HepG2 (cell line): ENCODE measurements around the gene KCND3. TPM values are rescaled to one million over a fixed set of nuclear protein-coding genes. Genes with fewer than 3 reads are reported as not detected.

Experiments
- ATAC-seq: fragments of 200-7000 bp; cut with Tn5 transposase; 3 replicates; pipeline ENCODE4 v1.9.1; 2020; ENCODE audit warnings: mild to moderate bottlenecking, moderate library complexity
- BruUV-seq: library from RNA; stranded (reverse); fragments of 400-500 nt; replicated peaks from 2 replicates; lab custom pipeline; 2021; lab: Mats Ljungman, UMichigan
- CTCF ChIA-PET: fragments of 300-600 bp; formaldehyde crosslinking; extraction: SDS; loops from one replicate; lab custom pipeline; 2021; ENCODE audit warnings: low total read pairs, inconsistent platforms, low intra/inter-chr PET ratio; lab: Yijun Ruan, JAX
- POLR2A ChIA-PET: fragments of 350-600 bp; sonication (Branson Sonifier 250); formaldehyde crosslinking; loops from one replicate; lab custom pipeline; 2020; ENCODE audit warnings: antibody characterized with exemption, inconsistent platforms; lab: Yijun Ruan, JAX
- DNase-seq: peaks from one replicate; pipeline ENCODE4 v3.0.0-alpha.2; 2015; ENCODE audit warnings: low spot score
- FAIRE-seq: peaks from 3 replicates; lab custom pipeline; 2011; peaks lifted over from hg19 to GRCh38; lab: Jason Lieb, UNC
- H2AFZ ChIP-seq: one replicate; pipeline ENCODE4 v1.6.1; 2011; ENCODE audit warnings: low read length, inconsistent platforms
- H3K27ac ChIP-seq: fragments of 300-600 bp; 3 replicates; pipeline ENCODE4 v1.8.0; 2011; ENCODE audit warnings: mixed run types, mild to moderate bottlenecking, mixed read lengths, low read length, inconsistent platforms; ENCODE audit not compliant: insufficient read depth; ENCODE audit errors: extremely low read length
- H3K27me3 ChIP-seq, 2 experiments: fragments of 200-600 bp in 1 of 2; 2 replicates in 1 of 2; 3 replicates in 1 of 2; pipeline versions ENCODE4 v1.6.0 to v1.8.0; 2011; ENCODE audit warnings: low read length in 2 of 2, mild to moderate bottlenecking in 2 of 2, moderate library complexity in 2 of 2, inconsistent platforms in 1 of 2; ENCODE audit not compliant: insufficient read depth in 2 of 2, control insufficient read depth in 1 of 2
- H3K36me3 ChIP-seq, 2 experiments: fragments of 200-600 bp in 1 of 2; replicated peaks in 1 of 2; 2 replicates in 1 of 2; 3 replicates in 1 of 2; pipeline versions ENCODE4 v1.5.1 to v1.8.0; 2011; ENCODE audit warnings: low read length in 2 of 2, inconsistent platforms in 1 of 2; ENCODE audit not compliant: insufficient read depth in 2 of 2, control insufficient read depth in 1 of 2
- H3K4me1 ChIP-seq: 2 replicates; pipeline ENCODE4 v1.5.1; 2012; ENCODE audit warnings: low read length, inconsistent platforms; ENCODE audit not compliant: insufficient read depth
- H3K4me2 ChIP-seq: 2 replicates; pipeline ENCODE4 v1.6.0; 2011; ENCODE audit warnings: low read depth, low read length, inconsistent platforms
- H3K4me3 ChIP-seq, 3 experiments: fragments of 200-600 bp in 1 of 3; sonication (generic), shearing (Covaris generic) in 1 of 3; replicated peaks in 1 of 3; 2 replicates each; pipeline ENCODE4 v1.5.1; 2011 to 2016; ENCODE audit warnings: low read length in 3 of 3, inconsistent platforms in 2 of 3, low read depth in 2 of 3, mild to moderate bottlenecking in 2 of 3, control low read depth in 1 of 3, mixed read lengths in 1 of 3; ENCODE audit not compliant: insufficient read depth in 1 of 3
- H3K79me2 ChIP-seq: one replicate; pipeline ENCODE4 v1.6.1; 2011; ENCODE audit warnings: low read length, inconsistent platforms; ENCODE audit not compliant: insufficient read depth
- H3K9ac ChIP-seq: 2 replicates; pipeline ENCODE4 v1.6.0; 2011; ENCODE audit warnings: mild to moderate bottlenecking, low read depth, low read length, inconsistent platforms; ENCODE audit not compliant: insufficient read depth
- H3K9me3 ChIP-seq: 2 replicates; pipeline ENCODE4 v1.5.1; 2012; ENCODE audit warnings: mild to moderate bottlenecking, low read length
- H4K20me1 ChIP-seq: 2 replicates; pipeline ENCODE4 v1.6.0; 2011; ENCODE audit warnings: inconsistent platforms, mild to moderate bottlenecking, low read length, moderate library complexity; ENCODE audit not compliant: insufficient read depth
- FOSL2 ChIP-seq: sonication (generic); formaldehyde crosslinking; IDR thresholded peaks from 2 replicates; pipeline ENCODE4 v1.4.0; 2020; ENCODE audit warnings: missing genetic modification reagents
- FOXA1 ChIP-seq, 2 experiments: fragments of 450-650 bp in 1 of 2; sonication (generic) in 1 of 2; formaldehyde crosslinking in 1 of 2; IDR thresholded peaks; 2 replicates each; pipeline versions ENCODE4 v1.4.0 to v1.6.1; 2016 to 2020; ENCODE audit warnings: missing genetic modification reagents in 1 of 2
- FOXA3 ChIP-seq: IDR thresholded peaks from 2 replicates; pipeline ENCODE4 v1.6.1; 2016; ENCODE audit warnings: missing genetic modification reagents, missing compliant biosample characterization
- FOXP1 ChIP-seq, 2 experiments: fragments of 450-650 bp in 1 of 2; IDR thresholded peaks; 2 replicates each; pipeline ENCODE4 v1.6.1; 2017 to 2018; ENCODE audit warnings: antibody characterized with exemption in 1 of 2
- HDAC2 ChIP-seq: sonication (generic); formaldehyde crosslinking; IDR thresholded peaks from 2 replicates; pipeline ENCODE4 v1.4.0; 2020; ENCODE audit warnings: missing genetic modification reagents
- HHEX ChIP-seq: IDR thresholded peaks from 2 replicates; pipeline ENCODE4 v1.6.1; 2016; ENCODE audit warnings: control low read depth
- HNRNPK ChIP-seq: fragments of 200-400 bp; formaldehyde crosslinking; IDR thresholded peaks from 2 replicates; pipeline ENCODE4 v1.6.1; 2018; ENCODE audit warnings: low read length, low read depth, moderate library complexity, mild to moderate bottlenecking; ENCODE audit not compliant: poor library complexity, severe bottlenecking
- HOXA3 ChIP-seq: sonication (generic); formaldehyde crosslinking; IDR thresholded peaks from 2 replicates; pipeline ENCODE4 v1.5.0; 2020; ENCODE audit warnings: missing genetic modification reagents
- NCOA2 ChIP-seq: sonication (generic); formaldehyde crosslinking; IDR thresholded peaks from 2 replicates; pipeline ENCODE4 v1.8.0; 2022; ENCODE audit warnings: inconsistent platforms
- RCOR2 ChIP-seq: IDR thresholded peaks from 2 replicates; pipeline ENCODE4 v1.6.1; 2016; ENCODE audit warnings: missing biosample characterization, missing genetic modification reagents
- SOX6 ChIP-seq, 2 experiments: fragments of 450-650 bp in 1 of 2; sonication (generic) in 1 of 2; formaldehyde crosslinking in 1 of 2; IDR thresholded peaks; 2 replicates each; pipeline versions ENCODE4 v1.4.0 to v1.6.1; 2017 to 2020; ENCODE audit warnings: antibody characterized with exemption in 1 of 2, mild to moderate bottlenecking in 1 of 2, missing genetic modification reagents in 1 of 2
- TBL1XR1 ChIP-seq: fragments of 150-350 bp; IDR thresholded peaks from 2 replicates; pipeline ENCODE4 v1.6.1; 2014; ENCODE audit warnings: borderline replicate concordance, low read length; ENCODE audit not compliant: partially characterized antibody
- ZNF232 ChIP-seq: sonication (generic); formaldehyde crosslinking; IDR thresholded peaks from 2 replicates; pipeline ENCODE4 v1.4.0; 2020; ENCODE audit warnings: missing genetic modification reagents, borderline replicate concordance
- ZNF331 ChIP-seq: sonication (generic); formaldehyde crosslinking; IDR thresholded peaks from 2 replicates; pipeline ENCODE4 v1.4.0; 2020; ENCODE audit warnings: missing genetic modification reagents
- ZNF510 ChIP-seq: sonication (generic); formaldehyde crosslinking; IDR thresholded peaks from 2 replicates; pipeline ENCODE4 v1.4.0; 2020; ENCODE audit warnings: low read depth, mild to moderate bottlenecking, missing genetic modification reagents
- ZNF737 ChIP-seq: sonication (generic); formaldehyde crosslinking; IDR thresholded peaks from 2 replicates; pipeline ENCODE4 v1.5.0; 2020; ENCODE audit warnings: missing genetic modification reagents, mild to moderate bottlenecking, borderline replicate concordance
- ZNF772 ChIP-seq: sonication (generic); formaldehyde crosslinking; IDR thresholded peaks from 2 replicates; pipeline ENCODE4 v1.5.0; 2020; ENCODE audit warnings: mild to moderate bottlenecking, missing genetic modification reagents
- ZNF788 ChIP-seq: sonication (generic); formaldehyde crosslinking; IDR thresholded peaks from 2 replicates; pipeline ENCODE4 v1.5.0; 2020; ENCODE audit warnings: mild to moderate bottlenecking, missing genetic modification reagents, borderline replicate concordance
- WGBS: methylation state at CpG from one replicate; pipeline ENCODE4 v1.1.6; 2017; ENCODE audit warnings: low lambda C conversion rate; 5-methylcytosine and 5-hydroxymethylcytosine counted together
- in situ Hi-C: cut with HindIII; loops from 2 replicates; pipeline ENCODE4 v1.10.0; 2017; ENCODE audit warnings: low pct_unique_long_range_greater_than_20kb; ENCODE audit not compliant: extremely low pct_ligation_motif_present
- intact Hi-C: fragments of 100-400 bp; cut with micrococcal nuclease; formaldehyde crosslinking; loops from one replicate; pipeline ENCODE4 v1.10.0; 2022; ENCODE audit not compliant: unreplicated experiment
- polyA plus RNA-seq, 8 experiments: library from polyadenylated mRNA; depleted of rRNA in 3 of 8; stranded (reverse) in 7 of 8; unstranded in 1 of 8; fragments of >200 nt; fragmentation: Illumina TruSeq in 4 of 8; extraction: Trizol in 4 of 8; gene quantifications; 2 replicates each; pipeline versions ENCODE4 v1.2.1 to v1.2.3, GENCODE V29; 2011 to 2016; ENCODE audit warnings: low read depth in 4 of 8, missing spikeins in 1 of 8, mixed read lengths in 1 of 8; ENCODE audit not compliant: insufficient read depth in 1 of 8
- total RNA-seq, 5 experiments: library from RNA; depleted of rRNA; stranded (reverse); fragments of >200 nt; fragmentation: Illumina TruSeq; extraction: Trizol; gene quantifications; 2 replicates each; pipeline ENCODE4 v1.2.3, GENCODE V29; 2016; ENCODE audit warnings: low read depth in 1 of 5

KCND3 gene
- total and polyA plus RNA-seq, 2 of the 13 experiments (the other 11 are each of a cell fraction or from before 2014, with no cell fraction given): 0.04 TPM; not detected in 1

DNA sequence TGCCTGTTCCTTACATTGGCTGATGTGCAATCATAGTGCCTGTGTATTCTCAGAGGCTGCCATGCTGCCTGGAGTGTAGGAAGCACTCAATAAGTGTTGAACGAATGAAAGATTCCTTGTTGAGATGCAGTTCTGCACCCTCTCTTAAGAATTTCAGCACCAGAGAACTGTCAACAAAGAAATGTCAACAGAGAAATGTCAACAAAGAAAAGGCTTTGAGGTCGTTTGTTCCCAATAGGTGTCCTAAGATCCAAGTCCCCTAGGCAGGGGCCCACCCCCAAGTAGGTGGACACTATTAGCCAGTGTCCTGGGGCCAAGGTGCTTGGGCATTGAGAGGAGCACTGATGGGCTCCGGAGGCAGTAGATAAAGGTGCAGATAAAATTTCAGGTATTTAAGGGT is 12.6 kb downstream of the KCND3 start (continued):
- TF ChIP-seq FOXA3: peak; percentile 94
- no peak for TF ChIP-seq ZNF510 (CRISPR knock-in tag)
- no peak for TF ChIP-seq TBL1XR1
- TF ChIP-seq ZNF737: no peak
- no peak for TF ChIP-seq HOXA3 (CRISPR knock-in tag)
- TF ChIP-seq RCOR2 (CRISPR knock-in tag): 0 out of 2 replicates have a peak, but pooled peaks have one; percentile 34
- peak; percentile 29; the same call in 1 of the 2 replicates for TF ChIP-seq NCOA2 (CRISPR knock-in tag)
- no peak for TF ChIP-seq FOXP1 (IDR thresholded peaks at IDR 0.05)
- peak; percentile 69 for TF ChIP-seq FOXP1 (CRISPR knock-in tag; IDR thresholded peaks at IDR 0.05)
- TF ChIP-seq HDAC2 (CRISPR knock-in tag): peak; percentile 70
- TF ChIP-seq FOXA1 (IDR thresholded peaks at IDR 0.05): peak; percentile 86
- peak; percentile 95 for TF ChIP-seq FOXA1 (CRISPR knock-in tag; IDR thresholded peaks at IDR 0.05)
- TF ChIP-seq ZNF788 (CRISPR knock-in tag): 0 out of 2 replicates have a peak, but pooled peaks have one; percentile 7
- peak; percentile 36; the same call in 1 of the 2 replicates for TF ChIP-seq HHEX (CRISPR knock-in tag)
- TF ChIP-seq HNRNPK: no peak
- TF ChIP-seq SOX6 (IDR thresholded peaks at IDR 0.05): no peak
- TF ChIP-seq SOX6 (CRISPR knock-in tag; IDR thresholded peaks at IDR 0.05): peak; percentile 72

DNA sequence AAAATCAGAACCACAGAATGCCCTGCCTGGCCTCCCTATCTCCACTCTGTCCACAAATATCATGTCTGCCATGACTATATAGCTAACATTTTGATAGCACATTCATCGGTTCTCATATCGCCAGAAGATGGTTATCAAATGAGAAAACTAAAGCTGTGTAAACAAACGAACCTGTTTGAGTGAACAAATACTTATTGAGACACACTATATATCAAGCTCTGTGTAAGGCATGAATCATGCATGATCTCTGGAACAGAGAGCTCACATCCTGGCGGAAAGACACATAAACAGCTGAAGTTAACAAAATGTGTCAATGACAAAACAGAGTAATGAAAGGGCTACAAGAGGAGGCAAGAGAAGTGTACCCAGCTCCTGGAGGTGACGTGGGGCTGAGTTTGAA is 13.1 kb downstream of the KCND3 start:
- FAIRE-seq (peak; percentile 18), ATAC-seq (peak; percentile 72)
- CTCF ChIA-PET: no interaction called here
- Histone ChIP-seq H2AFZ (no peak overlapping the region), H4K20me1 (no peaks in the 10 kb centered on the region), H3K27me3 (peaks cover 0 to 12% of the 10 kb centered on the region in 2 experiments; a peak in 1 of 5 replicates), H3K4me2 (peak overlapping the region; percentile 41), H3K36me3 (no peaks in the 10 kb centered on the region)
- WGBS: 2% methylated on average over 5 of the region's 5 CpGs
- 0 out of 2 replicates have a peak, but pooled peaks have one; percentile 4 for TF ChIP-seq ZNF788 (CRISPR knock-in tag)
- no peak for TF ChIP-seq ZNF232
- TF ChIP-seq ZNF331: no peak
- peak; percentile 48; the same call in 1 of the 2 replicates for TF ChIP-seq FOSL2 (CRISPR knock-in tag)
- TF ChIP-seq ZNF772 (CRISPR knock-in tag): 0 out of 2 replicates have a peak, but pooled peaks have one; percentile 6
- TF ChIP-seq, all 625 proteins: peak for 3
- intact Hi-C loops (no loop called here), in situ Hi-C loops (no loop called here)
- H3K9me3 ChIP-seq: no peaks in the 10 kb centered on the region
- H3K4me3 ChIP-seq: no peak overlapping the region
- no TSS peak for BruUV-seq
- POLR2A ChIA-PET: no interaction called here
- peak; percentile 39 for DNase-seq
- no peak overlapping the region for H3K9ac ChIP-seq
- peaks cover 41% of the 10 kb centered on the region for H3K4me1 ChIP-seq
- no peak overlapping the region for H3K27ac ChIP-seq
- no peaks in the 10 kb centered on the region for H3K79me2 ChIP-seq
